HG02571 (cell line): ENCODE data around the gene OR5AU1.

ENCODE experiments used
- ATAC-seq: cut with Tn5 transposase; IDR thresholded peaks from one replicate; pipeline ENCODE4 v1.9.1; 2021; ENCODE audit warnings: mild to moderate bottlenecking, moderate library complexity; ENCODE audit not compliant: unreplicated experiment

The OR5AU1 gene

GRCh38 chr14:21108791-21109190, 47.1 kb downstream of the OR5AU1 start:
- no peak for ATAC-seq

GRCh38 chr14:21107283-21107800, 48.5 kb downstream of the OR5AU1 start:
- no peak for ATAC-seq

DNA sequence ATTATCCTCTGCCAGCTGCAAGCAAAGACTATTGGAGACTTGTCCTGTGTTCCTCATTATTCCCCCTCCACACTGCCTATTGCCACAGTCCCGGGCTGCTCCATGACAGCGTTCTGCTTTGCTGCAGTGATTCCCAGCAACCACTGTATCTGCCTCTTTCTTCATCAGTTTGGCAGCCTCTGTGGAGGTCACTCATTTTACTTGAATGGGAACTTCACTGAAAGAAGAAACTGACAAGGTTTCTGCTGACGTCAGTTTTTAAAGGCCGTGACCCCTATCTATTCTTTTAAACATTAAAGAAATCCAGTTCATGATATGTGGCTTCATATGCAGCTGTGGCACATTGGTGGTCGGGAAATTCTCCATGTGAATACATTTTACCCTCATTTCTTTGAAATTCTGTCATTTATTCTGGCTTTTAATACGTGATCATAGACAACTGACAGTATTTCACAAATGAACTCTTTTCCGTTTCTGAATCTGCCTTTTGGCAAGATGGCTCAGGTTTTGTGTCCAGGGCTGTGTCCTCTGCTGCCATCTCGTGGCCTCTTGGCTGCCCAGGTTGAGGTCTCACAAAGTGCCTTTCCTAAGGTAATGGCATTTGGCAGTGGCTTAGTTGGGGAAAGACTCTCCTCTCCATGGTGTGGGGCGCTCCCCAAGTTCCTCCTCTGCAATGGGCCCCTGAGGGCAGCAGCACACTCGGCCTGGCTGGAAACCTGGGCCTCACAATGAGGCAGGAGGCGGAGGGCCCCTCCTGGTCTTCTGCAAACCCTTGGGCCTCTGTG, 49.2 kb downstream of the OR5AU1 start:
- ATAC-seq: no peak

DNA sequence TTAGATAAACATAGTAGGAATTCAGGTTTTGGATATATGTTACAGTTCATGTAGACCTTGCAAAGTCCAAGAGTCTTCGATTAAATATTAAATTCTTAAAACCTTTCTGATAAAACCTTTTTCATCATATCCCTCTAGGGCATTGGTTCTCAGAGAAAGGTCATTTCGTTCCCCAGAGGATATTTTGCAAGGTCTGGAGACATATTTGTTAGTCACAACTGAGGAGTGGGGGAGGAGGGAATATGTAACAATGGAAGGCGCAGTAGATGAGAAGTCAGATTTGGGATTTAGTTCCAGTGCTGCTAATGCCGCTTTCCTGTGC, 49.7 kb downstream of the OR5AU1 start:
- no peak for ATAC-seq

- no peak for ATAC-seq
These were observed 50.8 kb downstream of the OR5AU1 start for GRCh38 chr14:21105095-21105494.
